GM18507 (cell line): ENCODE results near the gene DMKN.

Experiments
- DNase-seq: peaks from one replicate; pipeline ENCODE4 v3.0.0; 2011; ENCODE audit warnings: low read depth; ENCODE audit not compliant: insufficient read length; ENCODE audit errors: extremely low spot score
- FAIRE-seq: peaks from 2 replicates; lab custom pipeline; 2011; peaks lifted over from hg19 to GRCh38; lab: Jason Lieb, UNC

The DMKN gene

GRCh38 chr19:35449359-35450043 is 63.9 kb downstream of the DMKN start:
- DNase-seq (no peak), FAIRE-seq (peak; percentile 53)

- FAIRE-seq (peak; percentile 9), DNase-seq (no peak)
Measured at GRCh38 chr19:35447606-35448469, 65.6 kb downstream of the DMKN start, which contains the start of gene FFAR2. TSS of gene FFAR2 (plus strand) at chr19:35448257. CDS start at chr19:35449715, 1,458 bp downstream.
